Measurements from ENCODE around the gene MELK.

GRCh38 chr9:36571333-36571732, 1.4 kb upstream of the MELK start:
- TF ChIP-seq, protein P1, sequence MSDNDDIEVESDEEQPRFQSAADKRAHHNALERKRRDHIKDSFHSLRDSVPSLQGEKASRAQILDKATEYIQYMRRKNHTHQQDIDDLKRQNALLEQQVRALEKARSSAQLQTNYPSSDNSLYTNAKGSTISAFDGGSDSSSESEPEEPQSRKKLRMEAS (IDR thresholded peaks at IDR 0.05), result no peak
- TF ChIP-seq ZNF121 (CRISPR knock-in tag; IDR thresholded peaks at IDR 0.05), result no peak
- no peak for TF ChIP-seq KAT7 (CRISPR knock-in tag; IDR thresholded peaks at IDR 0.05; ENCODE audit: borderline replicate concordance)
- no peak for TF ChIP-seq SP4 (CRISPR knock-in tag; IDR thresholded peaks at IDR 0.05)
- no peak for TF ChIP-seq ZNF136 (CRISPR knock-in tag; IDR thresholded peaks at IDR 0.05; ENCODE audit: low read depth)
- TF ChIP-seq, protein P2, sequence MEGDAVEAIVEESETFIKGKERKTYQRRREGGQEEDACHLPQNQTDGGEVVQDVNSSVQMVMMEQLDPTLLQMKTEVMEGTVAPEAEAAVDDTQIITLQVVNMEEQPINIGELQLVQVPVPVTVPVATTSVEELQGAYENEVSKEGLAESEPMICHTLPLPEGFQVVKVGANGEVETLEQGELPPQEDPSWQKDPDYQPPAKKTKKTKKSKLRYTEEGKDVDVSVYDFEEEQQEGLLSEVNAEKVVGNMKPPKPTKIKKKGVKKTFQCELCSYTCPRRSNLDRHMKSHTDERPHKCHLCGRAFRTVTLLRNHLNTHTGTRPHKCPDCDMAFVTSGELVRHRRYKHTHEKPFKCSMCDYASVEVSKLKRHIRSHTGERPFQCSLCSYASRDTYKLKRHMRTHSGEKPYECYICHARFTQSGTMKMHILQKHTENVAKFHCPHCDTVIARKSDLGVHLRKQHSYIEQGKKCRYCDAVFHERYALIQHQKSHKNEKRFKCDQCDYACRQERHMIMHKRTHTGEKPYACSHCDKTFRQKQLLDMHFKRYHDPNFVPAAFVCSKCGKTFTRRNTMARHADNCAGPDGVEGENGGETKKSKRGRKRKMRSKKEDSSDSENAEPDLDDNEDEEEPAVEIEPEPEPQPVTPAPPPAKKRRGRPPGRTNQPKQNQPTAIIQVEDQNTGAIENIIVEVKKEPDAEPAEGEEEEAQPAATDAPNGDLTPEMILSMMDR (CRISPR knock-in tag; IDR thresholded peaks at IDR 0.05), result no peak
- no peak for TF ChIP-seq ZNF777 (CRISPR knock-in tag; IDR thresholded peaks at IDR 0.05)
- no peak for TF ChIP-seq POLR2AphosphoS5 (IDR thresholded peaks at IDR 0.05; ENCODE audit: low read depth, low read length)
- TF ChIP-seq BRCA1 (CRISPR knock-in tag; IDR thresholded peaks at IDR 0.05), result no peak
- no peak for TF ChIP-seq EZH2 (conservative IDR thresholded peaks at IDR 0.05; ENCODE audit: low read depth, low read length)
- no peak for TF ChIP-seq ZNF10 (CRISPR knock-in tag; IDR thresholded peaks at IDR 0.05; ENCODE audit: borderline replicate concordance, low read depth)
